Amniotic epithelial cell (primary cell): ENCODE data around the gene BRPF3.
A peak's percentile ranks its signal among the peaks of the same experiment; 100 is the strongest.

Experiments used
- DNase-seq: peaks from one replicate; pipeline ENCODE4 v3.0.0-alpha.2; 2010; ENCODE audit warnings: low read depth

BRPF3 gene

DNA sequence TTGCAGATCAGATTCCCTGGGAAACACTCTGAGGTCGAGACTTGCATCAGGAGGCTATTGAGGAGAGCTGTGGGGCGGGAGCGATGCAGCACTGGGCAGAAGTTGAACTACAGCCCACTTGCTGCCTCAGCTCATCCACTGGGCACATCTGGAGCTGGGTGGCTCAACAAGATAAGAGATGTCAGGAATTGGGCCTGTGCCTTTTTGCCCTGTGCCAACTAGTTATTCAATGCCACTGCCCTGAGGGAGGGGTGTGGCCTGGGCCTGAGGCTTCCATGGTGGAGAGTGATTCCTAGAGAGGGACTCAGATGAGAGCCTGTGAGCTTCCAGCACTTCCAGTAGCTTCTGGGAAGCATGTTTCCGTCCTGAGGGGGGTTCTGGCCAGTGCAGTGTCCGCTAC is 32.7 kb downstream of the BRPF3 start:
- DNase-seq, result no peak

- DNase-seq, result no peak
Measured at GRCh38 chr6:36230371-36230770, 33.8 kb downstream of the BRPF3 start.

DNA sequence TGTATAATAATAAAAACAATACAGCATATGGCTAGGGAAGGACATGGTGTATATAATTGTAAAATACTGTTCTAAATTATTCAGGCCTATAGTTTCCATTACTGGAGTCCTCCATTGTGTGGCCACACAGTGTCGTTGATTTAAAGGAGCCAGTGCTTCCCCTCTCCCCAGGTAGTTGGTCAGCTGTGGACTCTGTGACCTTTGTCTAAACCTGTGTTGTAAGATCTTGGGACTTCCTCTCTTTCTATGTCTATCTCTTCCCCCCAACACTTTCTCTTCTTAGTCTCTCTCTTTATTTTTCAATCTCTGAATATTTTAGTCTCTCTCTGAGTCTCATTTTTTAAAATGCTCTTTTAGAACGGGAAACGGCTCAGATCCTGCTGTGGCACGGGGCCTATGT is 35.6 kb downstream of the BRPF3 start:
- DNase-seq, result no peak

GRCh38 chr6:36235309-36235708 is 38.8 kb downstream of the BRPF3 start:
- DNase-seq, result peak; percentile 15

DNA sequence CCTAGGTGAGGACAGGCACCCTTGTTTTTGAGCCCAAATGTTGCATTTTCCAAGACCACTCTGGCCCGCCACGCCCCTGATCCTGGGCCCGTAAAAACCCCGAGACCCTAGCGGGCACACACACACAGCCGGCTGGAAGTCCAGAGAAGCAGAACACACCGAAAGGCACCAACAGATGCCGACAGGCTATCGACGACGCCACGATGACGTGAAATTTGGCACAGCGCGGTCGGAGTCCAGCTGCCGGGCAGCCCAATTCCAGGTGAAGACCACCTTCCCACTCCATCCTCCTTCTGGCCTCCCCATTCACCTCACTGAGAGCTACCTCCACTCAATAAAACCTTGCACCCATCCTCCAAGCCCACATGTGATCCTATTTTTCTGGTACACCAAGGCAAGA is 39.3 kb downstream of the BRPF3 start:
- no peak for DNase-seq

- no peak for DNase-seq
Measured at GRCh38 chr6:36239774-36240173, 43.2 kb downstream of the BRPF3 start.

- peak; percentile 65 for DNase-seq
Measured at GRCh38 chr6:36241728-36242127, 45.2 kb downstream of the BRPF3 start.

DNA sequence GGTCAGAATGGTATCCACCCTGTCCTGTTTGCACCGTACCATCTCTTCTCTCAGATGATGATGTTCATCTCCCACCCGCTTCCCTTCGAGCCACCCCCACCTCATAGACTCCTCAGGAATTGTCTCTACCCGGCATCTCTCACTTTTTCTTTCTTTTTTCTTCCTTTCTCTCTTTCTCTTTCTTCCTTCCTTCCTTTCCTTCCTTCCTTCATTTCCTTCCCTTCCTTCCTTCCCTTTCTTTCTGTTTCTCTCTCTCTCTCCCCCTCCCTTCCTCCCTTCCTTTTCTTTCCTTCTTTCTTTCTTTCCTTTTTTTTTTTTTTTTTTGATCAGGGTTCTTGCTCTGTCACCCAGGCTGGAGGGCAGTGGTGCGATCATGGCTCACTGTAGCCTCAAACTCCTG is 45.6 kb downstream of the BRPF3 start:
- no peak for DNase-seq

DNA sequence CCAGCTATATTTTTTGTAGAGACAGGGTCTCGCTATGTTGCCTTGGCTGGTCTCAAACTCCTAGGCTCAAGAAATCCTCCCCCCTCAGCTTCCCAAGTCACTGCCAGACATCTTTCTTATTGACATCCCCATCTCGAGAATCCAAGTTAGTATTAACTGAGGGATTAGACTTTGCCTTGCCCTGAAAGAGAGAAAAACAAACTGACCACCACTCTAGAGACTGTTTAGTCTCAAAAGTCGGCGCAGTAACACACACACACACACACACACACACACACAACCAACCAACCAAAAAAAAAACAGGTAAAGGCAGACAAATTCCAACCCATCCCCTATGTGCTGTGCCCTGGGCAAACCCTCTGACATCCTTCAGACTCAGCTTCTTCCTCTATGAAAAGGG is 46.1 kb downstream of the BRPF3 start:
- no peak for DNase-seq

DNA sequence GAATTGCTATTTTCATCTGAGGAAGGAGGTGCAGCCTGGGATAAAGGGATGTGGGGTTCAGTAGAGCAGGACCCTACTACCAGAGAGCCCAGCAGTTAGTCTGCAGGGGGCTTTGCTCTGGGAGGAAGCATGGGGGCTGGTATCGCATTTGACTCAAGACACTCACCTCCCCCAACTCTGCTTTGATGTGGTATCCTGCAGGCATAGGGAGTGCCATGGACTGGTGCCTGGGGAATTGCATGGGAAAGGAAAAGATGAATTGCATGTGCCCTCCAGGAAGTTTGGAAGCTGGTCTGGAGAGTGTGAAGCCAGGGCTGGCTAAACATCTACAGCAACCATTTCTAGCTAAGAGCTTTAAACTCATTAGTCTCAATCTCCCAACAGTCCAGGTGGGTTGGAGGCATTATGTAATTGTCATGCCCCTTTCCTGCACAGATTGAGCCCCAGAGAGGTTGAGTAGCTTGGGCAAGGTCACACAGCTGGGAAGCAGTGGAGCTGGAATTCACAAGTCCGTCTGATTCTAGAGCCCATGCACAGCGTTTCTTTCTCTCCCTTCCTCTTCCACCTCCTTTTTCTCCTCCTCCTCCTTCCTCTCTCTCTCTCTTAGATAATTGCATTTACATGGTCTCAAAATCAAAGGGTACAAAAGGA is 47.1 kb downstream of the BRPF3 start:
- no peak for DNase-seq

DNA sequence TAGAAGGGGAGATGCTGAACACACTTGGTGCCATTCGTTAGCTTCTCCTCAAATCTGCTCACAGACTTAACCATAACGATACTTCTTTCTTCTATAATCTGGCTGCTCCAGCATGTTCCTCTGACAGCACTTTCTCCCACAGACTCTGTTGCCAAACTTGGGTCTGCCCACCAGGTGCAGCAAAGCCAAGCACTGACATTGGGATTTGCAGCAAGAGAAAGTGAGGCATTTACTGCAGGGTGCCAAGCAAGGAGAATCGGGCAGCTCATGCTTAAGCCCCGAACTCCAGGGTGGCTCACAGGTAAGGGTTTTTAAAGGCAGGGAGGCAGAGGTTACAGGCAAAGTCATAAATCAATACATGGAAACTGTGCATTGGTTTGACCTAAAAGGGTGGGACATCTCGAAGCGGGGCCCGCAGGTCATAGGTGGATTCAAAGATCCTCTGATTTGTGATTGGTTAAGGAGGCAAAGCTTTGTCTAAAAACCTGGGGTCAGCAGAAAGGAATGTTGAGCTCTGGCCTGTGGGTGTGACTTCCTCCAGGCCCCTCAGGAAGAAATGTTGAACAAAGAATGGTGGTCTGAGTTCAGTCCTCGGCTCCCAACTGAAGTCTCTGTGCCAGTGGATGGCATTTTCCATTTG is 48.2 kb downstream of the BRPF3 start:
- DNase-seq, result no peak

DNA sequence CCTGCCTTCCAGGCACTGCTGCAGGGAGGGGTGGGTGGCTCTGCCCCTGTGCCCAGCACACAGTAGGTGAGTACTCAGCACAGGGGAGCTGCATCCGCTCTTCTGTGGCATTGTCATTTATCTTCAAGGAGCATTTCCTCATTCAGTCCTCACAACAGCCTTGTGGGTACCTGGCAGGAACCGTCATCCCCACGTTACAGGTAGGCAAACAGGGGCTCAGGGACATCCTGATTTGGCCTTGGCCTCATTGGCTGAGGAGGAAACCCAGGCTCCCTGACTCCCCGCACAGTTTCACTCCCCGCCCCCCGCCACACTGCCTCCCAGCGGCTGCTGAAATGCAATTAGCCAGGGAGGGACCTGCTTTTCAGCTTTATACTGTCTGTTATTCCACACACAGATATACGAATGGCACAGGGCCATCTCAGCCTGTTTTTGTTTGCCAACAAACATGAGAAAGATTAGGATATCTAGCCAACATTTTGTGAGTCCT is 49.1 kb downstream of the BRPF3 start:
- DNase-seq, result no peak

DNA sequence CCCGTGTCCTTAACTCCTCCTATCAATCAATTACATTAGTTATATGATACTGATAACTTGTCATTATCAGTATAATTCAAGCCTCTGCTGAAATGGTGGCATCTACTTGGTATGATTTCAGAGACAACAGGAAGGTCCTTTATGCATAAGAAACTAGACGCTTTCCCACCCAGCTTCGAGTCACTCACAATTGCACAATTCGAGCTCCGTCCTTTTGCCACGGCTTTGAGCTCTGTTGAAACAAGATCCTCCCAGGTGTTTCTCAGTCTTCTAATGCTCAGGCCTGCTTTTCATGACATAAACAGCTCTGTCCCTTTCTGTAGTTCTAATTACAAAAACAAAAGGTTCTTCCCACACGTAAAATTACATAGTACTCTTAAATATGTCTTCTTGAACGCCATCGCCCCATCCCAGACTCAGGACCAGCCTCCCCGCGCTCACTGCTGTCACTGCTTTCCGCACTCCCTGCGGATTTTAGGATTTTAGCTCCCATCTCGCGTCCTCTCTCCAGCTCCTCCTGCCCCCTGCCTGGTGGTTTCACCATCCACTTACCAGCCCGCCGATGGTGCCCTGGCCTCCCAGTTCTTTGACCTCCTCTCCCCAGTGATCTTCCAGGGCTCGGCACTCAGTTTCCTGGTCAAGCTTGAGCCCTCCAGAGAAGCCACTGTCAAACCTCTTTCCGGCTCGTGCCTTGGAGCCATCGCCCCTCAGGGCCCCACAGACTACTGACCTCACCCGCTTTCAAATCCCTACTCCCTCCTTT is 50.1 kb downstream of the BRPF3 start:
- DNase-seq, result peak; percentile 31

DNA sequence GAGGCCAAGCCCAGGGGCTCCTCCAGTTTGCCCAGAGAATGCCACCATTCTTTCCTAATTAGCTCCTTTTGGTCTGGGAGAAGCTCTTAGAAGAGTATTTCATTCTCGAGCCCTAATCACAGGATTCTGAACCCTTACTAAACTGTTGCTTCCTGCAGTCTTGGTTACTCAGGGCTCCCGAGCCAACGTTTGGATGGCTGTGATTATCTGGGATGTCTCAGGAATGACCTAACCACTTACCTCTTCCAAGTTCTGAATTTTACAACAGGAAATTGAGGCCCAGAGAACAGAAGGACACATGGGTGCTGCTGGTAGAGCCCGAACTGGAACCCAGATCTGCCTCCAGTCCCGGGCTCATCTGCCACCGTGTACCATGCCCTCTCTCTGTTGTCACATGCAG is 51.1 kb downstream of the BRPF3 start:
- no peak for DNase-seq

GRCh38 chr6:36248980-36249379 is 52.4 kb downstream of the BRPF3 start:
- DNase-seq, result peak; percentile 41

- DNase-seq, result no peak
Measured at GRCh38 chr6:36249536-36249935, 53.0 kb downstream of the BRPF3 start.

- DNase-seq, result no peak
Measured at GRCh38 chr6:36252005-36252404, 55.5 kb downstream of the BRPF3 start.

- no peak for DNase-seq
Measured at GRCh38 chr6:36263390-36264000, 67.0 kb downstream of the BRPF3 start.

GRCh38 chr6:36265744-36266143 is 69.2 kb downstream of the BRPF3 start:
- DNase-seq, result no peak

- no peak for DNase-seq
Measured at GRCh38 chr6:36266913-36267644, 70.5 kb downstream of the BRPF3 start.

- DNase-seq, result no peak
Measured at GRCh38 chr6:36267731-36268477, 71.4 kb downstream of the BRPF3 start.
